ENCODE results near the gene MYLK.
"Not testable (repeated sequence)": the region's sequence is repeated elsewhere in the genome, so short reads cannot be mapped to it uniquely, and the experiment has no call there.

MYLK gene

GRCh38 chr3:123602325-123602724 lies 281.8 kb downstream of the MYLK start:
- DNase-seq (ENCODE audit: low read depth in 3 of 3, low spot score in 1 of 3) = no peak

GRCh38 chr3:123600863-123601262 lies 283.3 kb downstream of the MYLK start:
- DNase-seq (ENCODE audit: low read depth in 3 of 3, low spot score in 1 of 3) = not testable (repeated sequence)

GRCh38 chr3:123597561-123597960 lies 286.6 kb downstream of the MYLK start:
- DNase-seq (ENCODE audit: low read depth in 3 of 3, low spot score in 1 of 3) = no peak

- no peak for DNase-seq (ENCODE audit: low read depth in 3 of 3, low spot score in 1 of 3)
Observed at GRCh38 chr3:123595396-123596180, 288.5 kb downstream of the MYLK start.

GRCh38 chr3:123593381-123593780 lies 290.8 kb downstream of the MYLK start:
- DNase-seq (ENCODE audit: low read depth in 3 of 3, low spot score in 1 of 3) = no peak

- DNase-seq (ENCODE audit: low read depth in 3 of 3, low spot score in 1 of 3) = no peak
Observed at GRCh38 chr3:123590685-123591450, 293.3 kb downstream of the MYLK start.

- no peak for DNase-seq (ENCODE audit: low read depth in 3 of 3, low spot score in 1 of 3)
Observed at GRCh38 chr3:123587401-123587800, 296.7 kb downstream of the MYLK start.

GRCh38 chr3:123586968-123587367 lies 297.2 kb downstream of the MYLK start:
- DNase-seq (ENCODE audit: low read depth in 3 of 3, low spot score in 1 of 3) = no peak

GRCh38 chr3:123586131-123586530 lies 298.0 kb downstream of the MYLK start:
- DNase-seq (ENCODE audit: low read depth in 3 of 3, low spot score in 1 of 3) = peak in 1 of 3 donors; percentile 9

GRCh38 chr3:123584988-123585937 lies 298.9 kb downstream of the MYLK start, which contains the start of gene HACD2:
Gene HACD2, minus strand, starts transcription at chr3:123585053. Its CDS starts 26 bp downstream, at chr3:123585027.
- DNase-seq (ENCODE audit: low read depth in 3 of 3, low spot score in 1 of 3) = peak; percentile 80 to 93 (median 85)

- peak in 1 of 3 donors; percentile 7 for DNase-seq (ENCODE audit: low read depth in 3 of 3, low spot score in 1 of 3)
Observed at GRCh38 chr3:123584284-123584987, 299.7 kb downstream of the MYLK start.

GRCh38 chr3:123583561-123583960 lies 300.6 kb downstream of the MYLK start:
- DNase-seq (ENCODE audit: low read depth in 3 of 3, low spot score in 1 of 3) = no peak

- DNase-seq (ENCODE audit: low read depth in 3 of 3, low spot score in 1 of 3) = no peak
Observed at GRCh38 chr3:123582315-123582714, 301.8 kb downstream of the MYLK start.

- no peak for DNase-seq (ENCODE audit: low read depth in 3 of 3, low spot score in 1 of 3)
Observed at GRCh38 chr3:123576122-123576521, 308.0 kb downstream of the MYLK start.

GRCh38 chr3:123571973-123572365 lies 312.2 kb downstream of the MYLK start:
- DNase-seq (ENCODE audit: low read depth in 3 of 3, low spot score in 1 of 3) = no peak

GRCh38 chr3:123571264-123571972 lies 312.7 kb downstream of the MYLK start:
- no peak for DNase-seq (ENCODE audit: low read depth in 3 of 3, low spot score in 1 of 3)

- no peak for DNase-seq (ENCODE audit: low read depth in 3 of 3, low spot score in 1 of 3)
Observed at GRCh38 chr3:123568875-123569274, 315.3 kb downstream of the MYLK start.

GRCh38 chr3:123568034-123568433 lies 316.1 kb downstream of the MYLK start:
- no peak for DNase-seq (ENCODE audit: low read depth in 3 of 3, low spot score in 1 of 3)

GRCh38 chr3:123564056-123564455 lies 320.1 kb downstream of the MYLK start:
- DNase-seq (ENCODE audit: low read depth in 3 of 3, low spot score in 1 of 3) = no peak

GRCh38 chr3:123562547-123562946 lies 321.6 kb downstream of the MYLK start:
- no peak for DNase-seq (ENCODE audit: low read depth in 3 of 3, low spot score in 1 of 3)
